WTC11 (cell line): ENCODE measurements around the gene PRDM5. TPM values are rescaled to one million over a fixed set of nuclear protein-coding genes. Genes with fewer than 3 reads are reported as not detected.
A peak's percentile ranks its signal among the peaks of the same experiment; 100 is the strongest.

Experiments
- ATAC-seq: fragments of 200-7000 bp; cut with Tn5 transposase; 2 replicates; pipeline ENCODE4 v1.10.0; 2021; ENCODE audit warnings: mild to moderate bottlenecking, moderate library complexity
- CTCF ChIA-PET: fragments of 300-600 bp; sonication (Branson Sonifier 250); formaldehyde crosslinking; loops from one replicate; lab custom pipeline; 2021; ENCODE audit warnings: antibody characterized with exemption; lab: Charles Lee
- POLR2A ChIA-PET: fragments of 350-600 bp; sonication (Branson Sonifier 250); formaldehyde crosslinking; loops from one replicate; lab custom pipeline; 2021; ENCODE audit warnings: antibody characterized with exemption; lab: Charles Lee
- DNase-seq: peaks from one replicate; pipeline ENCODE4 v3.0.0; 2021; ENCODE audit warnings: low spot score
- H3K27ac Mint-ChIP-seq: 2 replicates; pipeline ENCODE4 v1.8.0; 2021; ENCODE audit warnings: mixed read lengths
- H3K27me3 Mint-ChIP-seq: 2 replicates; pipeline ENCODE4 v1.8.0; 2021; ENCODE audit warnings: low read depth, mild to moderate bottlenecking, moderate library complexity, mixed read lengths
- H3K36me3 Mint-ChIP-seq: 2 replicates; pipeline ENCODE4 v1.8.0; 2021; ENCODE audit warnings: mixed read lengths
- H3K4me1 Mint-ChIP-seq: 2 replicates; pipeline ENCODE4 v1.8.0; 2022; ENCODE audit warnings: mixed read lengths
- H3K4me3 Mint-ChIP-seq: 2 replicates; pipeline ENCODE4 v1.8.0; 2021; ENCODE audit warnings: mild to moderate bottlenecking, moderate library complexity, mixed read lengths
- H3K9me3 Mint-ChIP-seq: 2 replicates; pipeline ENCODE4 v1.8.0; 2021; ENCODE audit warnings: mixed read lengths
- CBFB ChIP-seq: sonication (generic); formaldehyde crosslinking; IDR thresholded peaks from 2 replicates; pipeline ENCODE4 v1.8.1; 2022; ENCODE audit warnings: mild to moderate bottlenecking, low read depth, missing genetic modification reagents
- CDX4 ChIP-seq: fragments of 250-450 bp; sonication (Bioruptor Pico); IDR thresholded peaks from 2 replicates; pipeline ENCODE4 v1.9.0; 2021; ENCODE audit warnings: moderate library complexity, mild to moderate bottlenecking, inconsistent platforms, borderline replicate concordance
- CREB1 ChIP-seq: sonication (generic); formaldehyde crosslinking; IDR thresholded peaks from 2 replicates; pipeline ENCODE4 v1.8.0; 2023; ENCODE audit warnings: mild to moderate bottlenecking, missing genetic modification reagents
- CTCF ChIP-seq: fragments of 200-600 bp; IDR thresholded peaks from 2 replicates; pipeline ENCODE4 v1.8.0; 2022; ENCODE audit warnings: antibody characterized with exemption
- GTF2I ChIP-seq: fragments of 250-450 bp; sonication (Bioruptor Pico); conservative IDR thresholded peaks from 2 replicates; pipeline ENCODE4 v1.4.0; 2021; ENCODE audit warnings: mild to moderate bottlenecking
- JAZF1 ChIP-seq: fragments of 250-450 bp; sonication (Bioruptor Pico); IDR thresholded peaks from 2 replicates; pipeline ENCODE4 v1.9.0; 2021; ENCODE audit warnings: moderate library complexity, mild to moderate bottlenecking, inconsistent platforms
- MXD4 ChIP-seq: fragments of 250-450 bp; sonication (Bioruptor Pico); IDR thresholded peaks from 2 replicates; pipeline ENCODE4 v1.8.0; 2021; ENCODE audit warnings: mild to moderate bottlenecking, moderate library complexity, borderline replicate concordance
- NR1H2 ChIP-seq: sonication (generic); formaldehyde crosslinking; IDR thresholded peaks from 2 replicates; pipeline ENCODE4 v1.9.0; 2021; ENCODE audit warnings: mild to moderate bottlenecking, moderate library complexity, missing genetic modification reagents
- NR2C2 ChIP-seq: sonication (generic); formaldehyde crosslinking; IDR thresholded peaks from 2 replicates; pipeline ENCODE4 v1.8.0; 2022; ENCODE audit warnings: mild to moderate bottlenecking, missing genetic modification reagents
- SOX15 ChIP-seq: fragments of 250-450 bp; sonication (Bioruptor Pico); IDR thresholded peaks from 2 replicates; pipeline ENCODE4 v1.9.0; 2021; ENCODE audit warnings: mild to moderate bottlenecking
- TP53 ChIP-seq: sonication (generic); formaldehyde crosslinking; IDR thresholded peaks from 2 replicates; pipeline ENCODE4 v1.8.1; 2023; ENCODE audit warnings: mild to moderate bottlenecking, missing genetic modification reagents
- ZNF121 ChIP-seq: sonication (generic); formaldehyde crosslinking; IDR thresholded peaks from 2 replicates; pipeline ENCODE4 v1.8.0; 2023; ENCODE audit warnings: missing genetic modification reagents
- ZNF138 ChIP-seq: sonication (generic); formaldehyde crosslinking; conservative IDR thresholded peaks from 2 replicates; pipeline ENCODE4 v1.8.1; 2022; ENCODE audit warnings: mild to moderate bottlenecking, moderate library complexity, missing genetic modification reagents
- ZNF281 ChIP-seq: sonication (generic); formaldehyde crosslinking; IDR thresholded peaks from 2 replicates; pipeline ENCODE4 v1.8.0; 2023; ENCODE audit warnings: mild to moderate bottlenecking, missing genetic modification reagents
- ZNF396 ChIP-seq: fragments of 250-450 bp; sonication (Bioruptor Pico); IDR thresholded peaks from 2 replicates; pipeline ENCODE4 v1.8.0; 2021; ENCODE audit warnings: mild to moderate bottlenecking, moderate library complexity, borderline replicate concordance
- ZNF416 ChIP-seq: fragments of 250-450 bp; sonication (Bioruptor Pico); IDR thresholded peaks from 2 replicates; pipeline ENCODE4 v1.9.0; 2021; ENCODE audit warnings: mild to moderate bottlenecking, inconsistent platforms
- total RNA-seq: library from RNA; stranded (reverse); gene quantifications from 3 replicates; pipeline ENCODE4 v1.2.3, GENCODE V29; 2021
- TF ChIP-seq, protein P1 (sequence below): fragments of 250-450 bp; sonication (Bioruptor Pico); IDR thresholded peaks from 2 replicates; pipeline ENCODE4 v2.1.2; 2022; ENCODE audit warnings: mild to moderate bottlenecking, moderate library complexity
- TF ChIP-seq, protein P2 (sequence below): sonication (generic); formaldehyde crosslinking; conservative IDR thresholded peaks from 2 replicates; pipeline ENCODE4 v1.8.1; 2023; ENCODE audit warnings: mild to moderate bottlenecking, low read depth, missing genetic modification reagents, moderate library complexity
- TF ChIP-seq, protein P3 (sequence below): sonication (generic); formaldehyde crosslinking; IDR thresholded peaks from 2 replicates; pipeline ENCODE4 v1.8.0; 2022; ENCODE audit warnings: mild to moderate bottlenecking, missing genetic modification reagents

Gene PRDM5
- total RNA-seq, 1 experiment from 2014 or later = 47.0 TPM

DNA sequence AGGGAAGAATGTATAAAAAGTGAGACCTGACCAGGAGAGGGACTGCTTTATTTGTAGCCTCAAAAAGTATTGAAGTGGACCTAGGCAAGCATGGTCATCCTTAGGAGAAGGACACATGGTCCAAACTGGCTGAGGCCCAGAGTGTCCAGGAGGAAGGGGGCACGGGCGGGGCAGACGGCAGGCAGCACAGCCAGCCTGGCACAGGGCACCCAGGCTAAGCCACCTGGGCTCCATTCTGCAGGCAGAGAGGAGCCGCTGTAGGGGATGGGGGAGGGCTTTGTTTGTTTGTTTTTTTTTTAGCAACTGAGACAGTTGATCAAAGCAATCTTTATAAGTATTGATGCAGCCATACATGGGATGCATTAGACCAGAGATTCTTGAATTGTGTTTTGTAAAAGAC, 188.6 kb downstream of the PRDM5 start (continued):
- TF ChIP-seq, protein P1, sequence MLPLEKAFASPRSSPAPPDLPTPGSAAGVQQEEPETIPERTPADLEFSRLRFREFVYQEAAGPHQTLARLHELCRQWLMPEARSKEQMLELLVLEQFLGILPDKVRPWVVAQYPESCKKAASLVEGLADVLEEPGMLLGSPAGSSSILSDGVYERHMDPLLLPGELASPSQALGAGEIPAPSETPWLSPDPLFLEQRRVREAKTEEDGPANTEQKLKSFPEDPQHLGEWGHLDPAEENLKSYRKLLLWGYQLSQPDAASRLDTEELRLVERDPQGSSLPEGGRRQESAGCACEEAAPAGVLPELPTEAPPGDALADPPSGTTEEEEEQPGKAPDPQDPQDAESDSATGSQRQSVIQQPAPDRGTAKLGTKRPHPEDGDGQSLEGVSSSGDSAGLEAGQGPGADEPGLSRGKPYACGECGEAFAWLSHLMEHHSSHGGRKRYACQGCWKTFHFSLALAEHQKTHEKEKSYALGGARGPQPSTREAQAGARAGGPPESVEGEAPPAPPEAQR (CRISPR knock-in tag) = no peak
- no peak for TF ChIP-seq NR1H2 (CRISPR knock-in tag)

DNA sequence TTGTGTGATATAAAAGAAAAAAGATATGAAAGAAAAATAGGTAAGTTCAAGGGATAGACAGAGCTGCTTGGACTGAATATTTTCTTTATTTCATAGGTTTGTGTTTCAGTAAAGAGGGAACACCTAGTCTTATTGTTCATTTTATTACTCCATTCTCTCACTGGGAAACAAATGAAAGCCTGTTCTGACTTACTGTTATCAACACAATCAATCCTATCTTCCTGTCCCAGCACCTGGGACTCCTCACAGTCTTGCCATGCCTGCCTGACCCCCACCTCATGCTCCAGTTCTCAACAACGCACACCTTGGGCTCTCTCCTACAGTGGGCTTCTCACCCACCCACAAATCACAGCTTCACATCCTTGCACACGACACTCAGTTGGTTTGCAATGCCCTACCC, 189.5 kb downstream of the PRDM5 start:
- ChIA-PET POLR2A (no interaction called here), CTCF (interaction anchor here (0.6 kb wide), 1 partner anchor 515 kb away, joined by 3 read pairs; no protein-coding TSS in a partner anchor)
- Mint-ChIP-seq H3K9me3 (no peaks in the 10 kb centered on the region), H3K36me3 (no peaks in the 10 kb centered on the region; the same call in 1 of the 2 replicates), H3K4me1 (peaks cover 22% of the 10 kb centered on the region), H3K27me3 (no peaks in the 10 kb centered on the region), H3K4me3 (no peak overlapping the region), H3K27ac (peak overlapping the region; percentile 6; the same call in 1 of the 2 replicates)
- no peak for DNase-seq
- ATAC-seq = no peak
- no peak for TF ChIP-seq CBFB (CRISPR knock-in tag)
- no peak for TF ChIP-seq ZNF416 (CRISPR knock-in tag)
- no peak for TF ChIP-seq SOX15 (CRISPR knock-in tag)
- TF ChIP-seq ZNF281 (CRISPR knock-in tag) = no peak
- TF ChIP-seq CREB1 (CRISPR knock-in tag) = no peak
- TF ChIP-seq, protein P2, sequence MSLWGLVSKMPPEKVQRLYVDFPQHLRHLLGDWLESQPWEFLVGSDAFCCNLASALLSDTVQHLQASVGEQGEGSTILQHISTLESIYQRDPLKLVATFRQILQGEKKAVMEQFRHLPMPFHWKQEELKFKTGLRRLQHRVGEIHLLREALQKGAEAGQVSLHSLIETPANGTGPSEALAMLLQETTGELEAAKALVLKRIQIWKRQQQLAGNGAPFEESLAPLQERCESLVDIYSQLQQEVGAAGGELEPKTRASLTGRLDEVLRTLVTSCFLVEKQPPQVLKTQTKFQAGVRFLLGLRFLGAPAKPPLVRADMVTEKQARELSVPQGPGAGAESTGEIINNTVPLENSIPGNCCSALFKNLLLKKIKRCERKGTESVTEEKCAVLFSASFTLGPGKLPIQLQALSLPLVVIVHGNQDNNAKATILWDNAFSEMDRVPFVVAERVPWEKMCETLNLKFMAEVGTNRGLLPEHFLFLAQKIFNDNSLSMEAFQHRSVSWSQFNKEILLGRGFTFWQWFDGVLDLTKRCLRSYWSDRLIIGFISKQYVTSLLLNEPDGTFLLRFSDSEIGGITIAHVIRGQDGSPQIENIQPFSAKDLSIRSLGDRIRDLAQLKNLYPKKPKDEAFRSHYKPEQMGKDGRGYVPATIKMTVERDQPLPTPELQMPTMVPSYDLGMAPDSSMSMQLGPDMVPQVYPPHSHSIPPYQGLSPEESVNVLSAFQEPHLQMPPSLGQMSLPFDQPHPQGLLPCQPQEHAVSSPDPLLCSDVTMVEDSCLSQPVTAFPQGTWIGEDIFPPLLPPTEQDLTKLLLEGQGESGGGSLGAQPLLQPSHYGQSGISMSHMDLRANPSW (CRISPR knock-in tag) = no peak
- no peak for TF ChIP-seq MXD4
- no peak for TF ChIP-seq NR1H2 (CRISPR knock-in tag)
- TF ChIP-seq NR2C2 (CRISPR knock-in tag) = no peak

DNA sequence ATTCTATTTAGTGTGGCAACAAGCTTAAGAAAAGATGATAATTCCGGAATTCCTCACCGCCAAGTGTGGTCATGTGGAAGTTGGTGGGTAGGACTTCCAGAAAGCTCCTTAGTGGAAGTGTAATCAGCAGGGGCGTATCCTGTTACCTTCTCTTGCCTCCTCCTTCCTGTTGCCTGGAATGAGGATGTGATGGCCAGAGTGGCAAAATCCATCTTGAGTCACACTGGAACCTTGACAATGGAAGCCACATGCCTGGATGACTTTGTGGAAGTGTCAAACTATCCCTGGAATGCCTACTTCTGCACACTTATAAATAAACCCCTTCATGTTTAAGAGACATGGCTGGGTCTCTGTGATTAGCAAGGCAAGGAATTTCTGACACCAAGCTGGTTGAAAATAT, 191.0 kb downstream of the PRDM5 start:
- no peak overlapping the region for H3K27ac Mint-ChIP-seq
- ATAC-seq (peak; percentile 49), DNase-seq (no peak)
- no peaks in the 10 kb centered on the region for H3K9me3 Mint-ChIP-seq
- ChIA-PET CTCF (interaction anchor here (0.7 kb wide), 1 partner anchor 302 kb away, joined by 3 read pairs; no protein-coding TSS in a partner anchor), POLR2A (no interaction called here)
- H3K36me3 Mint-ChIP-seq = no peaks in the 10 kb centered on the region; the same call in 1 of the 2 replicates
- H3K4me3 Mint-ChIP-seq = no peak overlapping the region
- no peaks in the 10 kb centered on the region for H3K27me3 Mint-ChIP-seq
- peaks cover 22% of the 10 kb centered on the region for H3K4me1 Mint-ChIP-seq
- TF ChIP-seq ZNF396 (CRISPR knock-in tag) (no peak), JAZF1 (no peak), CTCF (no peak), MXD4 (no peak), ZNF138 (CRISPR knock-in tag) (no peak), ZNF121 (CRISPR knock-in tag) (no peak), TP53 (CRISPR knock-in tag) (no peak), GTF2I (no peak), CDX4 (no peak)
- TF ChIP-seq, protein P3, sequence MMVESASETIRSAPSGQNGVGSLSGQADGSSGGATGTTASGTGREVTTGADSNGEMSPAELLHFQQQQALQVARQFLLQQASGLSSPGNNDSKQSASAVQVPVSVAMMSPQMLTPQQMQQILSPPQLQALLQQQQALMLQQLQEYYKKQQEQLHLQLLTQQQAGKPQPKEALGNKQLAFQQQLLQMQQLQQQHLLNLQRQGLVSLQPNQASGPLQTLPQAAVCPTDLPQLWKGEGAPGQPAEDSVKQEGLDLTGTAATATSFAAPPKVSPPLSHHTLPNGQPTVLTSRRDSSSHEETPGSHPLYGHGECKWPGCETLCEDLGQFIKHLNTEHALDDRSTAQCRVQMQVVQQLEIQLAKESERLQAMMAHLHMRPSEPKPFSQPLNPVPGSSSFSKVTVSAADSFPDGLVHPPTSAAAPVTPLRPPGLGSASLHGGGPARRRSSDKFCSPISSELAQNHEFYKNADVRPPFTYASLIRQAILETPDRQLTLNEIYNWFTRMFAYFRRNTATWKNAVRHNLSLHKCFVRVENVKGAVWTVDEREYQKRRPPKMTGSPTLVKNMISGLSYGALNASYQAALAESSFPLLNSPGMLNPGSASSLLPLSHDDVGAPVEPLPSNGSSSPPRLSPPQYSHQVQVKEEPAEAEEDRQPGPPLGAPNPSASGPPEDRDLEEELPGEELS (CRISPR knock-in tag) = no peak
- TF ChIP-seq, protein P1 (CRISPR knock-in tag) = no peak
